ENCODE results near the gene MAGI3.

DNA sequence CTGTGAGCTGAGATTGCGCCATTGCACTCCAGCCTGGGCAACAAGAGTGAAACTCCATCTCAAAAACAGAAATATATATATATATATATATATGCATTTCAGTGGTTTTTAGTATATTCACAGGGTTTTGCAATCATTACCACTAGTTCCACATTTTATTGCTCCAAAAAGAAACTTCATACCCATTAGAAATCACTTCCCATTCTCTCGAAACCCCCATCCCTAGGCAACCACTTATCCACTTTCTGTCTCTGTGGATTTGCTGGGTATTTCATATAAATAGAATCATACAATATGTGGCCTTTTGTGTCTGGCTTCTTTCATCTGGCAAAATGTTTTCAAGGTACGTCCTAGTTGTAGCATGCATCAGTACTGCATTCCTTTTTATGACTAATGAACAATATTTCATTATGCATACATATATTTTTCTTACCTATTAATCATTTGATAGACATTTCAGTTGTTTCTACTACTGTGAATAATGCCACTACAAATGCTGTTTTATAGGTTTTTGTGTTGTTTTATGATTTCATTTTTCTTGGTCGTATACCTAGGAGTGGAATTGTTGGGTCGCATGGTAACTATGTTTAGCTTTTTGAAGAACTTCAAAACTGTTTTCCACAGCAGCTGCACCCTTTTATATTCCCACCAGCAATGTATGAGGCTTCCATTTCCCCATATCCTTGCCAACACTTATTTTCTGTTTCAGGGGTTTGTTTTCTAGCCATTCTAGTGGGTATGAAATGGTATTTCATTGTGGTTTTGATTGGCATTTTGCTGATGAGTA lies 273.0 kb downstream of the MAGI3 start:
- no peak for TF ChIP-seq POLR2A (IDR thresholded peaks at IDR 0.05; ENCODE audit: low read length)
- TF ChIP-seq GATA1 (IDR thresholded peaks at IDR 0.05; ENCODE audit: low read depth, low read length), result no peak

Measured in erythroblast (primary cell).